Measurements from ENCODE around the gene PHOX2A.

The PHOX2A gene

GRCh38 chr11:72265951-72266350, 22.0 kb upstream of the PHOX2A start:
- Histone ChIP-seq H3K4me3 (ENCODE audit: low read length) (no peak overlapping the region), H4K20me1 (ENCODE audit: insufficient read depth, low read length) (no peaks in the 10 kb centered on the region), H3K9ac (ENCODE audit: low read length) (no peak overlapping the region), H2AFZ (ENCODE audit: low read depth, low read length) (no peak overlapping the region), H3K4me1 (ENCODE audit: low read length) (peaks cover 37% of the 10 kb centered on the region), H3K27me3 (ENCODE audit: low read depth, low read length) (peaks cover 6% of the 10 kb centered on the region; the same call in 1 of the 2 replicates), H3K27ac (ENCODE audit: low read length) (no peak overlapping the region), H3K4me2 (ENCODE audit: low read length) (no peak overlapping the region), H3K9me3 (ENCODE audit: insufficient read depth, low read length) (no peaks in the 10 kb centered on the region; the same call in 1 of the 2 replicates), H3K79me2 (ENCODE audit: low read length) (no peaks in the 10 kb centered on the region), H3K36me3 (replicated peaks; ENCODE audit: low read depth, low read length) (no peaks in the 10 kb centered on the region)
- no peak for TF ChIP-seq CTCF (IDR thresholded peaks at IDR 0.05; ENCODE audit: low read depth, low read length)
- TF ChIP-seq EZH2phosphoT487 (IDR thresholded peaks at IDR 0.05; ENCODE audit: low read depth) = no peak

- H3K27me3 ChIP-seq (ENCODE audit: low read depth, low read length) = peaks cover 12% of the 10 kb centered on the region; the same call in 1 of the 2 replicates
- no peak for TF ChIP-seq CTCF (IDR thresholded peaks at IDR 0.05; ENCODE audit: low read depth, low read length)
- TF ChIP-seq EZH2phosphoT487 (IDR thresholded peaks at IDR 0.05; ENCODE audit: low read depth) = no peak
- no peaks in the 10 kb centered on the region for H4K20me1 ChIP-seq (ENCODE audit: insufficient read depth, low read length)
- H3K4me3 ChIP-seq (ENCODE audit: low read length) = no peak overlapping the region
- peaks cover 37% of the 10 kb centered on the region for H3K4me1 ChIP-seq (ENCODE audit: low read length)
- no peaks in the 10 kb centered on the region for H3K36me3 ChIP-seq (replicated peaks; ENCODE audit: low read depth, low read length)
- no peaks in the 10 kb centered on the region; the same call in 1 of the 2 replicates for H3K9me3 ChIP-seq (ENCODE audit: insufficient read depth, low read length)
- H3K9ac ChIP-seq (ENCODE audit: low read length) = no peak overlapping the region
- H2AFZ ChIP-seq (ENCODE audit: low read depth, low read length) = no peak overlapping the region
- H3K4me2 ChIP-seq (ENCODE audit: low read length) = no peak overlapping the region
- no peak overlapping the region for H3K27ac ChIP-seq (ENCODE audit: low read length)
- no peaks in the 10 kb centered on the region for H3K79me2 ChIP-seq (ENCODE audit: low read length)
Measured at GRCh38 chr11:72263361-72263760, 19.4 kb upstream of the PHOX2A start.

- Histone ChIP-seq H3K4me1 (ENCODE audit: low read length) (peaks cover 17% of the 10 kb centered on the region), H4K20me1 (ENCODE audit: insufficient read depth, low read length) (no peaks in the 10 kb centered on the region), H3K9ac (ENCODE audit: low read length) (no peak overlapping the region), H2AFZ (ENCODE audit: low read depth, low read length) (peak overlapping the region; percentile 3; the same call in 1 of the 2 replicates), H3K36me3 (replicated peaks; ENCODE audit: low read depth, low read length) (no peaks in the 10 kb centered on the region), H3K4me2 (ENCODE audit: low read length) (peak overlapping the region; percentile 59), H3K9me3 (ENCODE audit: insufficient read depth, low read length) (no peaks in the 10 kb centered on the region; the same call in 1 of the 2 replicates), H3K4me3 (ENCODE audit: low read length) (peak overlapping the region; percentile 14), H3K79me2 (ENCODE audit: low read length) (no peaks in the 10 kb centered on the region), H3K27me3 (ENCODE audit: low read depth, low read length) (peaks cover 16% of the 10 kb centered on the region; the same call in 1 of the 2 replicates), H3K27ac (ENCODE audit: low read length) (no peak overlapping the region)
- TF ChIP-seq EZH2phosphoT487 (IDR thresholded peaks at IDR 0.05; ENCODE audit: low read depth) (no peak), CTCF (IDR thresholded peaks at IDR 0.05; ENCODE audit: low read depth, low read length) (no peak)
Measured at GRCh38 chr11:72260574-72260973, 16.6 kb upstream of the PHOX2A start.

GRCh38 chr11:72259490-72259889, 15.5 kb upstream of the PHOX2A start:
- Histone ChIP-seq H2AFZ (ENCODE audit: low read depth, low read length) (no peak overlapping the region), H3K9ac (ENCODE audit: low read length) (no peak overlapping the region), H3K36me3 (replicated peaks; ENCODE audit: low read depth, low read length) (no peaks in the 10 kb centered on the region), H3K27ac (ENCODE audit: low read length) (no peak overlapping the region), H4K20me1 (ENCODE audit: insufficient read depth, low read length) (no peaks in the 10 kb centered on the region), H3K27me3 (ENCODE audit: low read depth, low read length) (peaks cover 16% of the 10 kb centered on the region; the same call in 1 of the 2 replicates), H3K79me2 (ENCODE audit: low read length) (no peaks in the 10 kb centered on the region), H3K4me3 (ENCODE audit: low read length) (no peak overlapping the region), H3K9me3 (ENCODE audit: insufficient read depth, low read length) (no peaks in the 10 kb centered on the region; the same call in 1 of the 2 replicates), H3K4me1 (ENCODE audit: low read length) (peaks cover 28% of the 10 kb centered on the region), H3K4me2 (ENCODE audit: low read length) (no peak overlapping the region)
- TF ChIP-seq CTCF (IDR thresholded peaks at IDR 0.05; ENCODE audit: low read depth, low read length) (no peak), EZH2phosphoT487 (IDR thresholded peaks at IDR 0.05; ENCODE audit: low read depth) (no peak)

Measured in OCI-LY3 (cell line).